SH-SY5Y (cell line): ENCODE measurements around the gene PTS.

Experiments
- GATA2 ChIP-seq: IDR thresholded peaks from 2 replicates; pipeline ENCODE4 v1.6.1; 2011; ENCODE audit warnings: mild to moderate bottlenecking, low read depth, low read length
- GATA3 ChIP-seq: IDR thresholded peaks from 2 replicates; pipeline ENCODE4 v1.6.1; 2011; ENCODE audit warnings: low read depth, mild to moderate bottlenecking, low read length, moderate library complexity

GRCh38 chr11:112274007-112274783 lies 48.0 kb downstream of the PTS start:
- no peak for TF ChIP-seq GATA2
- no peak for TF ChIP-seq GATA3
